ENCODE results near the gene MAGEA1.
"Not testable (repeated sequence)": the region's sequence is repeated elsewhere in the genome, so short reads cannot be mapped to it uniquely, and the experiment has no call there.

MAGEA1 gene

DNA sequence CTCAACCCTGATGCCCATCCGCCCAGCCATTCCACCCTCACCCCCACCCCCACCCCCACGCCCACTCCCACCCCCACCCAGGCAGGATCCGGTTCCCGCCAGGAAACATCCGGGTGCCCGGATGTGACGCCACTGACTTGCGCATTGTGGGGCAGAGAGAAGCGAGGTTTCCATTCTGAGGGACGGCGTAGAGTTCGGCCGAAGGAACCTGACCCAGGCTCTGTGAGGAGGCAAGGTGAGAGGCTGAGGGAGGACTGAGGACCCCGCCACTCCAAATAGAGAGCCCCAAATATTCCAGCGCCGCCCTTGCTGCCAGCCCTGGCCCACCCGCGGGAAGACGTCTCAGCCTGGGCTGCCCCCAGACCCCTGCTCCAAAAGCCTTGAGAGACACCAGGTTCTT, at the start of gene MAGEA1:
Gene MAGEA1 (plus strand): TSS at position 154 of the 400 bp plus-strand sequence. CDS start 3,106 bp downstream, outside the sequence.
- no peak for DNase-seq (ENCODE audit: low read depth in 2 of 2)

DNA sequence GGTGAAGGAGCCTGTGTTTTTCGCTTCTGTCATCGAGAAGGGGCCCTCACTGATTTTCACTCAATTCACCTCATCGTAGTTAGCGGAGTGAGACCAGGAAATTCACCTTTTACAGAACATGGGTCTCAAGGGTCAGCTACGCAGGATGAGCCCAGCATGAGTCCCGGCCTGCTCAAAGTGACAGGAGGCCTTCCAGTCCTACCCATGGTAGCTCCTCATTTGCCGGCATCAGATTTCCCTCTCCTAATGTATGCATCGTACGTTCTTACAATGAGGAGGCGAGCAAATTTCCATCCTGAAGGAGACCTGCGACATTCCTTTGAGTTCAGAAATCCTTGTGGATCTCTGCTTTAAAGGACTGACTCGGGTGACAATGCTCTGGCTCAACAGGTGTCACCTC, 46.2 kb upstream of the MAGEA1 start:
- DNase-seq (ENCODE audit: low read depth in 2 of 2): not testable (repeated sequence)

GRCh38 chrX:153139074-153139473, 40.0 kb upstream of the MAGEA1 start:
- DNase-seq (ENCODE audit: low read depth in 2 of 2): not testable (repeated sequence)

DNA sequence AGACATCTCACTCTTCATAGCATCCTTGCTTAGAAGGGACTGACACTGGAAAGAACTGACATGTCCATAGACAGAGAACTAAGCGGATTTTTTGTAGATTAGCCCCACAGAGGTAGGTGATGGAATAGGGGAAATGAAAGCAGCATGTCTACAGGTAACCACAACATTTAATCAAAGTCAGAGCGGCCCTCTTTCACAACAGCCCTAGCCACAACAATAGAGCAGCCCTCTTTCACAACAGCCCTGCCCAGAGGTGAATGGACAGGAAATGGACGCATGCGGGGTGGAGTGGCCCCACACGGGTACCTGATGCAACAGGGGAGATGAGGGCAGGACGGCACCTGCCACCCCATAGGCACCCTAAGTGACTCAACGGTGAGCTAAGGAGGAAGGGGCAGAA, 32.8 kb upstream of the MAGEA1 start:
- DNase-seq (ENCODE audit: low read depth in 2 of 2): not testable (repeated sequence)

DNA sequence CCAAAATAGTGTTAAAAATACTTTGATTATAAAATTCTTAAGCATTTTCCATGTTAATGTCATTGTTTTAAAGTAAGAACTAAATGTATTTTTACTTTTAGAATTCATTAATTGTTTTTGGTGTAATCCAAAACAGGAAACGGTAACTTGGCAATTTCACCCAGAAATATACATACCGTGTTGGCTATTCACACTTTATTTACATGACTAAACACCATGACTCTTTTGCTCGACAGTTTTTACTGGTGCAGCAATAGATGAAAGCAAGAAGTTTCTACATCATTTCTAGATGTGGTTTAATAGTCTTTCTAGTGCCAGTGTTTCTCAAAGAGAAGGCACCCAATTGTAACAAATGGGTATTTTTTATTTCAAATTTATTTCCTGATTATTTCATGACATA, 25.6 kb upstream of the MAGEA1 start:
- DNase-seq (ENCODE audit: low read depth in 2 of 2): no peak

DNA sequence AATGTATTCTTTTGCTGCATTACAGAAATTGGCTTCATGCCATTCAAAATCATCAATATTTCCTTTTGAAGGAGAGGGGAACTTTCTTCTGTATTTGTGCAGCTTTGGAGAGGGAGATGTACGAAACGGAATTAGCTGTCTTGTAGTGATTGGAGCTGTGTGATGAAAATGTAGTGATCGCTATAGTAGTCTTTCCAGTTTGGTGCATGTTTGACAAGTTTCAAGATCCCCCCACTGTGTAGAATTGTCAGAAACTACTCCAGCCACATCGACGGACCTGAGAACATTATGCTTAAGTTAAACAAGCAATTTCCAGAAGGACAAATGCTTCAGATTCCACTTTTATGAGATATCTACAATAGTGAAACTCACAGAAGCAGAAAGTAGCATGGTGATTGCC, 21.6 kb upstream of the MAGEA1 start:
- DNase-seq (ENCODE audit: low read depth in 2 of 2): no peak

DNA sequence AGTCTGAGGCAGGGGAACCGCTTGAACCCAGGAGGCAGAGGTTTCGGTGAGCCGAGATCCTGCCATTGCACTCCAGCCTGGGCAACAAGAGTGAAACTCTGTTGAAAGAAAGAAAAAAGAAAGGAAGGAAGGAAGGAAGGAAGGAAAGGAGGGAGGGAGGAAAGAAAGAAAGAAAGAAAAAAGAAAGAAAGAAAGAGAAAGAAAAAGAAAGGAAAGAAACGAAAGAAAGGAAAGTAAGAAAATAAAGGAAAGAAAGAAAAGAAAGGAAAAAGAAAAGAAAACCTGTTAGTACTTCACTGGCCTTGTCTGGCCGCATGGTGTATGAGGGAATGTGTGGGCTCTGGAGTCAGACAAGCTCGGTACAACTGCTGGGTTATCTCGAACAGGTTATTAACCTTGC, 20.8 kb upstream of the MAGEA1 start:
- no peak for DNase-seq (ENCODE audit: low read depth in 2 of 2)

DNA sequence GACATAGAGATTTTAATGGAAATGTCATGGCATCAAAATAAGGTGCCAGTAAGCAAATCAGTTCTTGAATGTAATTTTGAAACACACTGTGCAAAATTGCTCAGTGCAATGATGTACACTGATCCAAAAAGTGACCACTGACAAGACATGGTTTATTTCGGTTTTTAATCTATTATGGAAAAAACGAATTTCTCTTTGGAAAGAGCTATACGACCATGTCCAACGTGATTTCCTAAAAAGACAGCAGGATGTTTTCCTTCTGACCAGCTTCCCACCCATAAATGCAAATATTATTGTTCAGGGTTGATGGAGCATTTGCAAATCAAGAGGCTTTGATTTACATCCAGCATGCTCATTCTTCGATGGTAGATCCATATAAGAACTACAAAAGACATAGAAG, 17.1 kb upstream of the MAGEA1 start:
- no peak for DNase-seq (ENCODE audit: low read depth in 2 of 2)

- DNase-seq (ENCODE audit: low read depth in 2 of 2): no peak
Observed at GRCh38 chrX:153164733-153165132, 14.4 kb upstream of the MAGEA1 start.

GRCh38 chrX:153168423-153168822, 10.7 kb upstream of the MAGEA1 start:
- not testable (repeated sequence) for DNase-seq (ENCODE audit: low read depth in 2 of 2)

- no peak for DNase-seq (ENCODE audit: low read depth in 2 of 2)
Observed at GRCh38 chrX:153181822-153182221, 2.7 kb downstream of the MAGEA1 start.

- DNase-seq (ENCODE audit: low read depth in 2 of 2): no peak
Observed at GRCh38 chrX:153184787-153185186, 5.7 kb downstream of the MAGEA1 start.

DNA sequence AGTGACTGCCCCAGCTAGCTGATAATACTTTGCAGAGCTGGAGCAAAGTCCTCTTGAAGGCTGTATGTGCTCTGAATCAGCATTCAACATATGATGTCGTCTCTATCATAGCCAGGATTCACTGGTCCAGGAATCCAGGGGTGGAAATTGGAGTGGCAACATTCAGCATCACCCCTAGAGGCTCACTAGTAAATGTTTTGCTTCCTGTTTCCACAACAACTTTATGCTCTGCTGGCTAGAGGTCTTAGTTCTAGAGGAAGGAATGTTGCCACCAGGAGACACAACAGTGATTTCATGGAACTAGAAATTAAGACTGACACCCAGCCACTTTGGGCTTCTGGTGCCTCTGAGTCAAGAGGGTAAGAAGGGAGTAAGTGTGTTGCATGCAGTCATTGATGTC, 11.3 kb downstream of the MAGEA1 start:
- DNase-seq (ENCODE audit: low read depth in 2 of 2): no peak

GRCh38 chrX:153200462-153200861, 21.4 kb downstream of the MAGEA1 start:
- no peak for DNase-seq (ENCODE audit: low read depth in 2 of 2)

DNA sequence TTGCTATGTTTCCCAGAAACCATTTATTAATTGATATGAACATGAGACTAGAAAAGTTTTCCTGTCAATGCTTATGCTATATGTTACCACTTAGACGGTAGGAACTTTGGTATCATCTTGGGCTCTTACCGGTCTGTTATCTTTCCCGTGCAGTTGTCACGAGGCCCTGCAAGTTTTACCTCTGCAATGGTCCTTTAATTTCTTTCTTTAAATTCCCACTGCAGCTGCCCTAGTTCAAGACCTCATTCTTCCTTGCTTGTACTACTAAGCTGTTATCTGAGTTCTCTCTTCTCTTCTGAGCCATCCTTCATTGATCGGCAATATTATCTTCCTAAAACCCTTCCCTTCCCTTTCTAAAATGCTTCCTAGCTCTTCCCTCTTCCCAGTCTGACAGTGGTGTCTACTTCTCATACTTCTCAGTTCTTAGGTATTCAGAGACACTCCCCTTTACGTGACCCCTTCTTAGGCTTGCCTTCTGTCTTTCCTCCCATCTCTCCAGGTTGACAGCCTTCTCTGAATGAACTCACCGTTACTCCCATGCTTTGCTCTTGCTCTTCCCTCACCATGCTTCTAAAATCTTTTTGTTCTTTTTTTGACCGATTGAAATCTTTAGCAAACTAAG, 27.5 kb downstream of the MAGEA1 start:
- no peak for DNase-seq (ENCODE audit: low read depth in 2 of 2)

GRCh38 chrX:153209347-153209746, 30.3 kb downstream of the MAGEA1 start:
- DNase-seq (ENCODE audit: low read depth in 2 of 2): no peak

DNA sequence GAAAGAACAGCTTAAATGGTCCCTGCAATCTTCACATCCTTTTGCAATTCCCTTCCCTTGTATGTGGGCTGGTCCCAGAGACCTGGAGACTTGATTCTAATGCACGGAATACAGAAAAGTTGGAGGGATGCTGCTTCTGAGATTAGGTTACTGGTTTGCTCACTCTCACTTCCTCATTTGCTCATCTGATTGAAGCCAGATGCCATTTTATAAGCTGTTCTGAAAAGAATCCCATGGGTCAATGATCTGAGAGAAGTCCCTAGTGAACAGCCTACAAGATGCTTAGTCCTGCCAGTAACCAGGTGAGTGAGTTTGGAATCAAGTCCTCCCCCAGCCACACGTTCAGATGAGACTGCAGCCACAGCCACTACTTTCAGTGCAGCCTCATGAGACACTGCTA, 35.9 kb downstream of the MAGEA1 start:
- no peak for DNase-seq (ENCODE audit: low read depth in 2 of 2)

DNA sequence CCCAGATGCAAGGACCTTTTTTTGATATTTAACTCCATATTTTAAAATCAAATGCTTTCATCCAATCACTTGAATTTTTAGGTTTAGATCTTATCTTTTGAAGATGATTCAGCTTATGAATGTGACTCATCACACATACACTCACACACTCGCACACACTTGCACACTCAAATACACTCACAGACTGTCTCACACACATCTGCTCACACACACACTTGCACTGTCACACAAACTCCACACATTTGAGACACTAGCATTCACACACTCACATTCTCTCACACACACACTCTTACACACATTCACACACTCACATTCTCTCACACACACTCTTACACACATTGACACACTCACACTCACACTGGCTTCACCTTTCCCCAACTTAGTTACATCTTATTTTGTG, 37.8 kb downstream of the MAGEA1 start:
- no peak for DNase-seq (ENCODE audit: low read depth in 2 of 2)

DNA sequence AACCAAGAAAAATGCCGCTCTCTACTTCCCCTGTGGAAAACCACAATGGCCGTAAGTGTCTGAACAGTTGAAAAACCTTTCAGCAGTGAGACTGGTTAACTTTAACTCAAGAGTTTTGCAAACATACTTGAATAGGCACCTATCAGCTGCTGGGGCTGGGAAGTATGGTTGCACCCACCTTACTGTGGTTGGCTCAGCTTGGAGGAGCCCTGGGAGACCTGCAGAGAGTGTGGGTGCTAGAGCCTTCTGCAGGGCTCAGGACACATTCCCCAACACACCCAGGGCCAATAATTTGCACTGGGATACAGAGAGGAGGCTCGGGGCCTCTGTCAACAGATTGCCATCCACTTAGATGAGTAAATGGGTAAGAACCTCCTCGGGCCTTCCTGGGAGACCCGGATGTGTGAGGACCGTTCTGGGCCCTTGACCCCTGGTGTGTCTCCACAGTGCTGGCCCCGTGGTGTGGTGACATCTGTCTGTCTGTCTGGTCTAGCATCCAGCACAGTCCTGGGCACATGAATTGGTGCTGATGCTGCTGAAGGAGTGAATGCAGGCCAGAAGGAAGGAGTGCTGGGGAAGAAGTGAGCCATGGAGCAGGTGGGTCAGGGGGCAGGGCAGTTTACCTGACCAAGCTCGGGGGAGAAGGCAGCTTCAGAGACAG, 46.5 kb downstream of the MAGEA1 start:
- no peak for DNase-seq (ENCODE audit: low read depth in 2 of 2)

GRCh38 chrX:153226344-153227185, 47.5 kb downstream of the MAGEA1 start:
- DNase-seq (ENCODE audit: low read depth in 2 of 2): peak in 1 of 2 experiments; percentile 0

Data from stimulated activated CD4-positive, alpha-beta T cell treated with anti-CD3 and anti-CD28 coated beads, Interleukin-12 subunit alpha, Interleukin-12 subunit beta, amount 100 ng/mL, for 24 hours (primary cell).